ENCODE measurements around the gene OGDH.

The OGDH gene

DNA sequence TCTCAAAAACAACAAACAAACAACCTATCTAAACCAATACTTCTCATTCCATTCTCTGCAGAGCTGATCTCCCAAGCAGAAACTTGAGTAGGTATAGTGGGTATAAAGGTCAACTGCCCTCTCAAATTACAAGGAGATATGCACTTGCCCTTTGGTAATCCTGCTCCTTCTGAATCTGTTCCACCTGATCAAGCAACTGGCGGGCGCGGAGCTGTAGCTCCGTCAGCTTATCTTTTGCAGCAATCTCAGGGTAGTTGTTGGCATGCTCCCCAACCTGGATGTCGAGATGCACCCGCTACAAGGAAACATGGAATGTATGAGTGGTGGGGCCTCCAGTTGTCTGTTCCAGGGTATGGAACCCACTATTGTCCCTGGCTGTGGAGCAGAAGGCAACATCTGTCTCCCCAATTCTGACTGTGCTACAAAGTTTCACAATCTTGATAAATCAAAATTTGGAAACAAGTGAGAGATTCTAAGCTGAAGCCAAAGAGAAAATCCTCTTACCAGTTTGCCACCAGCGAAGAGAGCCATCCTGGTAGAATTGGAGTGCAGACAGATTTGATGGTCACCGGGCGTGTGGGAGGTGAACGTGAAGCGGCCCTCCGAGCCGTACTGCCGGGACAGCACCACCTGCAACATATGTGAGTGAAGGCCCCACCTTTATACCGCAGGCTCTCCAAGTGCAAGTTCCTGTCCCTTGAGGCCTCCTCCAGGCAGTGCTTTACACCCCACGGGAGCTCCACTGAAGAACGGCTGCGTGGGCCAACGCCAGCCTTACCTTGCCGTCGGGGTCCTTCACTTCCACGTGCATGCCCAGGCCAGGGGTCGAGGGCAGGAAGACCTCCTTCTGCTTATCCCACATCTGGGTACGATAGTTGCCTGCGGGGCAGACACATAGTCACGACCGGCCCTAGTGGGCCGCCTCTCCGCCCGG is 25.2 kb upstream of the OGDH start:
- peaks cover 14% of the 10 kb centered on the region for H3F3A ChIP-seq (ENCODE audit: insufficient read depth, low read length)
- H3K27me3 ChIP-seq (replicated peaks; ENCODE audit: insufficient read depth, low read length), result no peaks in the 10 kb centered on the region
- H3K9me2 ChIP-seq (replicated peaks; ENCODE audit: insufficient read depth, low read length), result no peaks in the 10 kb centered on the region
- H3K9ac ChIP-seq (ENCODE audit: low read length), result peak overlapping the region; percentile 97
- H3K4me2 ChIP-seq (ENCODE audit: low read depth, low read length), result peak overlapping the region; percentile 68
- peak overlapping the region; percentile 66 for H2AFZ ChIP-seq (ENCODE audit: low read length)
- H3K36me3 ChIP-seq (replicated peaks; ENCODE audit: insufficient read depth, low read length), result no peaks in the 10 kb centered on the region
- H4K20me1 ChIP-seq (ENCODE audit: insufficient read depth, low read length), result no peaks in the 10 kb centered on the region
- H3K9me3 ChIP-seq (replicated peaks; ENCODE audit: insufficient read depth, low read length), result no peaks in the 10 kb centered on the region
- peak; percentile 72 for DNase-seq
- peaks cover 4% of the 10 kb centered on the region; the same call in 1 of the 2 replicates for H3K4me1 ChIP-seq (ENCODE audit: low read length)
- TF ChIP-seq EZH2 (optimal IDR thresholded peaks at IDR 0.05; ENCODE audit: low read depth, low read length), result no peak
- no peak for TF ChIP-seq CTCF (IDR thresholded peaks at IDR 0.05; ENCODE audit: low read length)
- no peak for TF ChIP-seq EZH2phosphoT487 (IDR thresholded peaks at IDR 0.05; ENCODE audit: low read length)
- peak overlapping the region; percentile 96 for H3K4me3 ChIP-seq (ENCODE audit: low read length)
- peak overlapping the region; percentile 76 for H3K27ac ChIP-seq (ENCODE audit: low read length)
- peaks cover 39% of the 10 kb centered on the region for H3K79me2 ChIP-seq (ENCODE audit: low read length)

DNA sequence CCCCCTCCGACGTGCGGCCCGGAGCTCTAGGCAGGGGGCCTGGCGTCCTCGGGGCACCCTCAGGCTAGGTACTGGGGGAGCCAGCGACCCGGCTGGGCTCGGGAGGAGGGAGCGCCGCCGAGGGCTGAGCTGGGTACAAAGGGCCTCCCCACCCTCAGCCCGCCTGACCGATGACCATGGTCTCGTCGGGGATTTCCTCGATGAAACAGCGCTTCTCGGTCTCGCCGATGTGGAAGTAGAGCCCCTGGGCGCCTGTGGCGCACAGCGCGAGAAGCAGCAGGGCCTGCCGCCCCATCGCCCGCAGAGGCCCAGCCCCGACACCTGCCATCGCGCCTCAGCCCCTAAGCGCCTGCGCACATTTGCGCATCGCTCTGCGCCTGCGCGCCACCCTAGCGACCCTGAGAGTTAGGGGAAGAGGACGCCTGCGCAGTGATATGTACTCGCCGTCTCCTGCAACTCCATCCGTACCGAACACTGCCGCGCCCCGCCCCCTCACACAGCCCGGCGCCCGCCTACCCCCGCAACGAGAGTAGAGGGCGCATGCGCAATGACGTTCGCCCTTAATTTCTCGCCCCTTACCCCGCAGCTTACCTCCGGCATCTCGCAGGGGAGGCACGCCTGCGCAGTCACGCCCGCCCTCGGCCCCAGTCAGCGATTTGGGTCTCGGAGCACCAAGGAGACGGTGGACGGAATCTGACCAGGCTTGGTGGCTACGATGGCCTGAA is 24.4 kb upstream of the OGDH start, which contains the start of gene TMED4:
TMED4 (minus strand) TSS at position 353 of the 725 bp plus-strand sequence; CDS start at position 328, 25 bp downstream.
- TF ChIP-seq CTCF (IDR thresholded peaks at IDR 0.05; ENCODE audit: low read length) (no peak), EZH2phosphoT487 (IDR thresholded peaks at IDR 0.05; ENCODE audit: low read length) (no peak), EZH2 (optimal IDR thresholded peaks at IDR 0.05; ENCODE audit: low read depth, low read length) (no peak)
- H3K9ac ChIP-seq (ENCODE audit: low read length), result peak within 1 kb of the TSS; percentile 97
- H3K27ac ChIP-seq (ENCODE audit: low read length), result peak within 1 kb of the TSS; percentile 87
- H3K9me3 ChIP-seq (replicated peaks; ENCODE audit: insufficient read depth, low read length), result no peaks in the 10 kb centered on the region
- no peaks in the 10 kb centered on the region for H4K20me1 ChIP-seq (ENCODE audit: insufficient read depth, low read length)
- H3K4me2 ChIP-seq (ENCODE audit: low read depth, low read length), result peak within 1 kb of the TSS; percentile 96
- H3F3A ChIP-seq (ENCODE audit: insufficient read depth, low read length), result peaks cover 14% of the 10 kb centered on the region
- H3K27me3 ChIP-seq (replicated peaks; ENCODE audit: insufficient read depth, low read length), result no peaks in the 10 kb centered on the region
- H3K36me3 ChIP-seq (replicated peaks; ENCODE audit: insufficient read depth, low read length), result no peaks in the 10 kb centered on the region
- peaks cover 39% of the 10 kb centered on the region for H3K79me2 ChIP-seq (ENCODE audit: low read length)
- H2AFZ ChIP-seq (ENCODE audit: low read length), result peak within 1 kb of the TSS; percentile 94
- peak; percentile 98 for DNase-seq
- peak within 1 kb of the TSS; percentile 96 for H3K4me3 ChIP-seq (ENCODE audit: low read length)
- H3K9me2 ChIP-seq (replicated peaks; ENCODE audit: insufficient read depth, low read length), result no peaks in the 10 kb centered on the region
- peaks cover 4% of the 10 kb centered on the region; the same call in 1 of the 2 replicates for H3K4me1 ChIP-seq (ENCODE audit: low read length)

GRCh38 chr7:44583146-44583865 is 23.1 kb upstream of the OGDH start:
- peaks cover 34% of the 10 kb centered on the region for H3K79me2 ChIP-seq (ENCODE audit: low read length)
- H3K36me3 ChIP-seq (replicated peaks; ENCODE audit: insufficient read depth, low read length), result no peaks in the 10 kb centered on the region
- peaks cover 14% of the 10 kb centered on the region for H3F3A ChIP-seq (ENCODE audit: insufficient read depth, low read length)
- H2AFZ ChIP-seq (ENCODE audit: low read length), result peak overlapping the region; percentile 94
- no peaks in the 10 kb centered on the region for H3K27me3 ChIP-seq (replicated peaks; ENCODE audit: insufficient read depth, low read length)
- peak overlapping the region; percentile 96 for H3K4me2 ChIP-seq (ENCODE audit: low read depth, low read length)
- H3K9ac ChIP-seq (ENCODE audit: low read length), result peak overlapping the region; percentile 87; the same call in 1 of the 2 replicates
- TF ChIP-seq EZH2phosphoT487 (IDR thresholded peaks at IDR 0.05; ENCODE audit: low read length) (no peak), CTCF (IDR thresholded peaks at IDR 0.05; ENCODE audit: low read length) (no peak), EZH2 (optimal IDR thresholded peaks at IDR 0.05; ENCODE audit: low read depth, low read length) (no peak)
- H3K9me3 ChIP-seq (replicated peaks; ENCODE audit: insufficient read depth, low read length), result no peaks in the 10 kb centered on the region
- peak overlapping the region; percentile 87; the same call in 1 of the 2 replicates for H3K27ac ChIP-seq (ENCODE audit: low read length)
- H3K4me1 ChIP-seq (ENCODE audit: low read length), result peaks cover 5% of the 10 kb centered on the region; the same call in 1 of the 2 replicates
- DNase-seq, result no peak
- no peaks in the 10 kb centered on the region for H3K9me2 ChIP-seq (replicated peaks; ENCODE audit: insufficient read depth, low read length)
- H4K20me1 ChIP-seq (ENCODE audit: insufficient read depth, low read length), result no peaks in the 10 kb centered on the region
- peak overlapping the region; percentile 71 for H3K4me3 ChIP-seq (ENCODE audit: low read length)
